HUES64 (cell line): ENCODE results near the gene MCAM.

ENCODE experiments used
- H3K27ac ChIP-seq: 2 replicates; pipeline ENCODE4 v1.7.0; 2013; ENCODE audit warnings: low read depth, low read length, inconsistent platforms
- H3K27me3 ChIP-seq: 2 replicates; pipeline ENCODE4 v1.6.1; 2013; ENCODE audit warnings: mild to moderate bottlenecking, low read length; ENCODE audit not compliant: insufficient read depth
- H3K36me3 ChIP-seq: 2 replicates; pipeline ENCODE4 v1.6.1; 2013; ENCODE audit warnings: mild to moderate bottlenecking, low read length; ENCODE audit not compliant: insufficient read depth
- H3K4me1 ChIP-seq: 2 replicates; pipeline ENCODE4 v1.6.1; 2013; ENCODE audit warnings: mild to moderate bottlenecking, low read length, moderate library complexity; ENCODE audit not compliant: insufficient read depth
- H3K4me3 ChIP-seq: 2 replicates; pipeline ENCODE4 v1.5.1; 2013; ENCODE audit warnings: mild to moderate bottlenecking, low read length, moderate library complexity
- H3K9ac ChIP-seq: 2 replicates; pipeline ENCODE4 v1.6.1; 2013; ENCODE audit warnings: mild to moderate bottlenecking, low read depth, low read length
- H3K9me3 ChIP-seq: 2 replicates; pipeline ENCODE4 v1.6.1; 2013; ENCODE audit warnings: low read depth, low read length; ENCODE audit not compliant: insufficient read depth
- WGBS: fragments of 150-250, 120-280 bp; methylation state at CpG from one replicate; pipeline ENCODE4 v1.1.7; 2013; ENCODE audit warnings: missing lambda C conversion rate; 5-methylcytosine and 5-hydroxymethylcytosine counted together

The MCAM gene

DNA sequence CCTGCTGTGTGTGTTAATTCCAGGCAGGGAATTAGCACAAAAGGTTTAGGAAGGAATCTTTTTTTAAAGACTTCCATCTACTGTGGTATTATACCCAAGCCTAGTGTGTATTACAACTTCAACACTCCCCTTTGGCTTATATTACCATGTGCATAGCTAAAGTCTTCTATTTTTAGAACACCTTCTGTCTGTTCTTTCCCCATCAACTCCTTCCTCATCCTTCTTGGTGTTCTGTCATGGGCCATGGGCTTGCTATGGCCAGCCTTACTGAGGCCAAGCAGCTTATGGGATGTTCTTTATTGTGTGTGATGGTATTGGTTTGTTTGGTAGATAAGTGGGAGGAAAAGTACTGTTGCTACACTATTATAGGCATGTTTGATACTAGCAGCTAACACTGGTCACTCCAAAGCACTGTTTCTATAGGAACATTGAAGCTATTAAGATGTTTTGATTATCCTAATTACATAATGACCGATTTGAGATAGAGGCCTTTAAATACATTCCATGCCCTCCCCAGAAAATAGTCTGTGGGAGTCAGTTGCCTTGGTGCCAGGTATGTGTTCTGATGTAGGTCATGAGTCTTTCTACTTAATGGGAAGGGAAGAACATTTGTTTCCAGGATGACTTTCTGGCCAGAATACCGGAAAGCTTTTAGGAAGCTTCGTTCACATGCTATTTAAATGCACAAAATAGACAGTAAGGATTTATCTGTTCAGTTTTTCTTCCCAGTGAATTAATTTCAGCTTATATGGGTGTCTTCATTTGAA, 16.5 kb downstream of the MCAM start:
- Histone ChIP-seq H3K4me1 (no peaks in the 10 kb centered on the region), H3K4me3 (no peak overlapping the region), H3K27ac (no peak overlapping the region), H3K36me3 (peaks cover 90% of the 10 kb centered on the region), H3K27me3 (no peaks in the 10 kb centered on the region), H3K9ac (no peak overlapping the region), H3K9me3 (no peaks in the 10 kb centered on the region)
- WGBS: 100% methylated on average over 3 of the region's 3 CpGs

DNA sequence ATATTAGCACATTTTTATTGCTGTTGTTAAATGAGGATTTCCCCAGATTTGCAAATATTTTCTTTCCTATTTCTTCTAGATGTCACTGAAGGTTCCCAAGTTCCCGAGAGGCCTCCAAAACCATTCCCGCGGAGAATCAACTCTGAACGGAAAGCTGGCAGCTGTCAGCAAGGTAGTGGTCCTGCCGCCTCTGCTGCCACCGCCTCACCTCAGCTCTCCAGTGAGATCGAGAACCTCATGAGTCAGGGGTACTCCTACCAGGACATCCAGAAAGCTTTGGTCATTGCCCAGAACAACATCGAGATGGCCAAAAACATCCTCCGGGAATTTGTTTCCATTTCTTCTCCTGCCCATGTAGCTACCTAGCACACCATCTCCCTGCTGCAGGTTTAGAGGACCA, 17.5 kb downstream of the MCAM start:
- no peaks in the 10 kb centered on the region for H3K9me3 ChIP-seq
- H3K9ac ChIP-seq: no peak overlapping the region
- H3K27me3 ChIP-seq: no peaks in the 10 kb centered on the region
- H3K4me1 ChIP-seq: no peaks in the 10 kb centered on the region
- 93% methylated on average over 9 of the region's 9 CpGs for WGBS
- no peak overlapping the region for H3K4me3 ChIP-seq
- H3K27ac ChIP-seq: no peak overlapping the region
- H3K36me3 ChIP-seq: peaks cover 93% of the 10 kb centered on the region

DNA sequence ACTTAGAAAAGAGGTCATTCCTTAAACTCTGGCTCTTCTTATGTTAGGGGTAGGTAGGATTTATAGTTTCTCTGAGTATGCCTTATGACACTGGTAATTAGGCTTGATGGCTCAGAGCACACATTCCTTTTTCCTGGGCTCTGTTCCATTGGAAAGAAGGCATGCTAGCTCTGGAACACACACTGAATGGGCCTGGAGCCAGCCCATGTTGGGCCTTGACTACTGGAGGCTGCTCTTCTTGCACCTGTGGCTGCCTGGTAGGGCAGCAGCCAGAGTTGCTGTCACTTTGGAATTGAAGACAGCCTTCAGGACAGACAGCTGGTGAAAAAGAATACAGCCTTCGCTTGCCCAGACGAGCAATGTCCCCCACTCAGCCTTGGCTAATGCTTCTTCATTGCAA, 18.2 kb downstream of the MCAM start:
- Histone ChIP-seq H3K27ac (no peak overlapping the region), H3K36me3 (peaks cover 89% of the 10 kb centered on the region), H3K27me3 (no peaks in the 10 kb centered on the region), H3K4me1 (no peaks in the 10 kb centered on the region), H3K9me3 (no peaks in the 10 kb centered on the region), H3K9ac (no peak overlapping the region), H3K4me3 (no peak overlapping the region)
- WGBS: 89% methylated on average over 2 of the region's 2 CpGs

DNA sequence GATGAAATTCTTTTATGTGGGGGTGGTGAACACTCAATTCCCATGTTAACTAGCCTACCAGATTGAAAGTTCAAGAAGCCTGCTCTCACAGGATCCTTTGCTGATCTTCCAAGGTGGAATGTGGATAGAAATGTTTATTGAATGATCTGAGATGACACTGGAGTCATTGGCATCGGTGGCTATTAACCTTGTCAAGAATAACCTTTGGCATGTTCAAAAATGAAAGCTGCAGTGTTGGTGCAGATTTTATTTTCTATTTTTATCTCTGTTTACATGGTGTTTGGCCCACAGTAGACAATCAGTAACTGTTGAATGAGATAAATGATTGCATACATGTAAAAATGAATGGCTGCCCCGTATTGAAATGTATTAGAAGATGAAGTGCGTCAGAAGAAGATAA, 19.0 kb downstream of the MCAM start:
- H3K27me3 ChIP-seq: no peaks in the 10 kb centered on the region
- no peak overlapping the region for H3K4me3 ChIP-seq
- 94% methylated on average over 3 of the region's 3 CpGs for WGBS
- H3K36me3 ChIP-seq: peaks cover 84% of the 10 kb centered on the region
- no peak overlapping the region for H3K9ac ChIP-seq
- H3K4me1 ChIP-seq: no peaks in the 10 kb centered on the region
- H3K27ac ChIP-seq: no peak overlapping the region
- H3K9me3 ChIP-seq: no peaks in the 10 kb centered on the region

DNA sequence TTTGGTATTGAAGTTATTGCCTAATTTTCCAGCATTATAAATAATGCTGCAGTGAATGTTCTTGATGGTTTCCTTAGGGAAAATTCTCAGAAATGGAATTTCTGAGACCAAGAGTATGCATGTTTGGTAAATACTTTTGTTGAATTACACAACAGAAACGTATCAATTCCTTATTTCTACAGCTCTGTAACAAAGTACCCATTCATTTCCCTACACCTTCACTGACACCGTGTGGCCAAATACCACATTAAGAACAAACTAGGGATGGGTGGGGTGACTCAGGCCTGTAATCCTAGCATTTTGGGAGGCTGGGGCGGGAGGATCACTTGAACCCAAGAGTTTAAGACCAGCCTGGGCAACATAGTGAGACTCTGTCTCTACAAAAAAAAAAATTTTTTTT, 21.8 kb downstream of the MCAM start:
- WGBS: 85% methylated on average over 3 of the region's 3 CpGs
- H3K9ac ChIP-seq: no peak overlapping the region
- H3K4me1 ChIP-seq: no peaks in the 10 kb centered on the region
- H3K36me3 ChIP-seq: peaks cover 70% of the 10 kb centered on the region
- no peak overlapping the region for H3K4me3 ChIP-seq
- peaks cover 4% of the 10 kb centered on the region; the same call in 1 of the 2 replicates for H3K9me3 ChIP-seq
- H3K27me3 ChIP-seq: no peaks in the 10 kb centered on the region
- H3K27ac ChIP-seq: no peak overlapping the region

DNA sequence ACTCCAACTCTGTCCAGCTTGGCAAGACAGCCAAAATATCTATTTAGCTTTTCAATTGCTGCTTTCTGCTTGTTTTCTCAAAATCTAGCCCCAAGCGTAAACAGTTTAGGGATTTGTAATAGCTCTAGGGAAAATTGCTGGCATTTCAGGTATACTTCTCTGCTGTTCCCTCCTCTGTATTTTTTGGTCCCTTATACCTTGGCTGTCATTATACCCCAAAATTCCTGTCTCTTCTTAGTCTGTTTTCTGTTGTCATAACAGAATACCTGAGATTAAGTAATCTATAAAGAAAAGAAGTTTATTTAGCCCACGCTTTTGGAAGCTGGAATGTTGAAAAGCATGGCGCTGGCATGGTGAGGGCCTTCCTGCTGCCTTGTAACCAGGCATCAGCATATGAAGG, 23.5 kb downstream of the MCAM start:
- Histone ChIP-seq H3K4me1 (no peaks in the 10 kb centered on the region), H3K4me3 (no peak overlapping the region), H3K36me3 (peaks cover 66% of the 10 kb centered on the region), H3K27me3 (no peaks in the 10 kb centered on the region), H3K9me3 (peaks cover 4% of the 10 kb centered on the region; the same call in 1 of the 2 replicates), H3K27ac (no peak overlapping the region), H3K9ac (no peak overlapping the region)
- WGBS: 94% methylated on average over 3 of the region's 3 CpGs

DNA sequence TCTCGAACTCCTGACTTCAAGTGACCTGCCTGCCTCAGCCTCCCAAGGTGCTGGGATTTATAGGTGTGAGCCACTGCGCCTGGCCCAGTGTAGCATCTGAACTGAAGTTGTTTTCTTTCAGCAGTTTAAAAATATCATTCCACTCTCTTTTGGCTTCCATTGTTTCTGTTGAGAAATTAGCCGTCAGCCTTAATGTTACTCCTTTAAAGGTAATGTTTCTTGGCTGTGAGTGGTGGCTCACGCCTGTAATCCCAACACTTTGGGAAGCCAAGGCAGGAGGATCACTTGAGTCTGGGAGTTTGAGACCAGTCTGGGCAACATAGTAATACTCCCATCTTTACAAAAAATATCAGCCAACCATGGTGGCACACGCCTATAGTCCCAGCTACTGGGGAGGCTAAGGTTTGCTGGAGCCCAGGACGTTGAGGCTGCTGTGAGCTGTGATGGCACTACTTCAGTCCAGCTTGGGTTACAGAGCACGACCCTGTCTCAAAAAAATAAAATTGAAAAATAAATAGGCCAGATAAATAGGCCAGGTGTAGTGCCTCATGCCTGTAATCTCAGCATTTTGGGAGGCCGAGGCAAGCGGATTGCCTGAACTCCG, 25.9 kb downstream of the MCAM start:
- Histone ChIP-seq H3K9ac (no peak overlapping the region), H3K27ac (no peak overlapping the region), H3K4me3 (no peak overlapping the region), H3K36me3 (peaks cover 66% of the 10 kb centered on the region), H3K4me1 (no peaks in the 10 kb centered on the region), H3K9me3 (peaks cover 4% of the 10 kb centered on the region; the same call in 1 of the 2 replicates), H3K27me3 (no peaks in the 10 kb centered on the region)
- WGBS: 96% methylated on average over 10 of the region's 10 CpGs

DNA sequence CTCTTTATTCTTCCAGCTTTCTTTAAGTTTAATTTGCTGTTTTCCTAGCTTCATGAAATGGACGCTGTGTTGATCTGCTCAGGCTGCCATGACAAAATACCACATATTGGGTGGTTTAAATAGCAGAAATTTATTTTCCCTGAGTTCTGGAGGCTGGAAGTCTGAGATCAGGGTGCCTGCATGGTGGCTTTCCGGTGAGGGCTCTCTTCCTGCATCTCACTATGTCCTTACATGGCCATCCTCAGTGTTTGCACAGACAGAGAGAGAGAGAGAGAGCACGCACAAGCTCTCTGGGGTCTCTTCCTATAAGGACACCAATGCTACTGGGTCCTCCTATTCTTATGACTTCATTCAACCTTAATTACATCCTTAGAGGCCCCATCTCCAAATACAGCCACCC, 28.7 kb downstream of the MCAM start:
- H3K27me3 ChIP-seq: no peaks in the 10 kb centered on the region
- 86% methylated on average over 3 of the region's 3 CpGs for WGBS
- peaks cover 65% of the 10 kb centered on the region for H3K36me3 ChIP-seq
- peaks cover 4% of the 10 kb centered on the region; the same call in 1 of the 2 replicates for H3K9me3 ChIP-seq
- no peak overlapping the region for H3K27ac ChIP-seq
- no peaks in the 10 kb centered on the region for H3K4me1 ChIP-seq
- no peak overlapping the region for H3K9ac ChIP-seq
- H3K4me3 ChIP-seq: no peak overlapping the region

DNA sequence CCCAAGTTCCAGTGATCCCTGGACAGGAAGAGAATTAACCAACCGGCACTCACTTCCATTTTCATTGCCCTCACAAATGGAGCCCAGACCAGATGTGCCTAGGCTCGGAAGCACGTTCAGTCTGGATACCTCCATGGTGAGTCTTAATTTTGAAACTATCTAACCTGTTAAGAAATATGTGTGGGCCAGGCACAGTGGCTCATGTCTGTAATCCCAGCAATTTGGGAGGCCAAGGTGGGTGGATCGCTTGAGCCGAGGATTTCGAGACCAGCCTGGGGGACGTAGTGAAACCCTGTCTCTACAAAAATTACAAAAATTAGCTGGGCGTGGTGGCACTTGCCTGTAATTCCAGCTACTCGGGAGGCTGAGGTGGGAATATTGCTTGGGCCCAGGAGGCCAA, 31.5 kb downstream of the MCAM start:
- Histone ChIP-seq H3K9ac (no peak overlapping the region), H3K4me3 (no peak overlapping the region), H3K9me3 (no peaks in the 10 kb centered on the region), H3K36me3 (peaks cover 55% of the 10 kb centered on the region), H3K27ac (no peak overlapping the region), H3K27me3 (no peaks in the 10 kb centered on the region), H3K4me1 (no peaks in the 10 kb centered on the region)
- WGBS: 95% methylated on average over 9 of the region's 9 CpGs

DNA sequence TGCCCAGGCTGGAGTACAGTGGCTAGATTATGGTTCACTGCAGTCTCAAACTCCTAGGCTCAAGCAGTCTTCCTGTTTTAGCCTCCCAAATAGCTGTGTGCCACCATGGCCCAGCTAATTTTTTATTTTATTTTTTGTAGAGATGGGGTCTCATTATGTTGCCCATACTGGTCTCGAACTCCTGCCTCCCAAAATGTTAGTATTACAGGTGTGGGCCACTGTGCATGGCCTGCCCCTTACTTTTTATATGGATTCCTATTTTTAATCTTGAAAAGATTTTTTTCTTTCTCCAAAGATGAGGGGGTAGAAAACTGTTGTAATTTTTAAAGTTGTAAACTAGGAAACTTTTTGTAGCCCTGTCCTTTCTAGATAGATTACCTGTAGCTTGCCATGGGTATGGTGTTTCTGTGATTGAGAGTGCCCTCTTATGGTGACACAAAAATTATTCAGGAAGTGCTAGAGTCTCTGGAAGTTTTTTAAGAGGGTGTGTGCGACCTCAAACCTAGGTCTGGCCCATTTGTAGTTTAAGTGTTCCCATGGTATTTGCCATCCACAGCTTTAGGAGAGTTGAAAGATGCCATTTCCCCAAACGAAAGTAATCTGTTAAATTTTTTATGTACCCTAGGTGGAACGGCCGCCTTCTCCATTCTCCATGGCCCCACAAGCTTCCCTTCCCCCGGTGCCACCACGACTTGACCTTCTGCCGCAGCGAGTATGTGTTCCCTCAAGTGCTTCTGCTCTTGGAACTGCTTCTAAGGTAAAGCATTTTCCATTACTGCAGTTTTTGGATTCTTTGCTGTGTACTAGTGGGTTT, 32.4 kb downstream of the MCAM start:
- H3K9ac ChIP-seq: no peak overlapping the region
- no peak overlapping the region for H3K4me3 ChIP-seq
- 94% methylated on average over 9 of the region's 9 CpGs for WGBS
- no peaks in the 10 kb centered on the region for H3K27me3 ChIP-seq
- H3K27ac ChIP-seq: no peak overlapping the region
- no peaks in the 10 kb centered on the region for H3K4me1 ChIP-seq
- H3K36me3 ChIP-seq: peaks cover 61% of the 10 kb centered on the region
- H3K9me3 ChIP-seq: no peaks in the 10 kb centered on the region

DNA sequence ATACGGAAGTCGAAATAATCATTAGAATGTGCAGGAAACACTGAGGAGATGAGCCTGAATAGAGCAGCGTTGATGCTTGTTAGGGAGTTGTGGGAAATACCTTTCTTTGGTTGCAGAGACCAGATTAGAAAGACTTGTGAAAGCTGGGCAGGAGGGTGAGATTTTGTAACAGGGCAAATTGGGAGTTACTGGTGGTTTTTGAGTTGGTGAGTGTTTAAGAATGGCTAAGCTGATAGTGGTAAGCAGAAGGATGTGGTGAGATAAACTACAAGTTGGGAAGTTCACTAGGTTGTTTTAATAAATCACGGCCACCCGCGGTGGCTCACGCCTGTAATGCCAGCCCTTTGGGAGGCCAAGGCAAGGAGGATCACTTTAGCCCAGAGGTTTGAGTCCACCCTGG, 34.4 kb downstream of the MCAM start:
- 93% methylated on average over 7 of the region's 7 CpGs for WGBS
- no peak overlapping the region for H3K9ac ChIP-seq
- no peaks in the 10 kb centered on the region for H3K27me3 ChIP-seq
- H3K36me3 ChIP-seq: peaks cover 61% of the 10 kb centered on the region
- H3K9me3 ChIP-seq: no peaks in the 10 kb centered on the region
- no peak overlapping the region for H3K27ac ChIP-seq
- no peak overlapping the region for H3K4me3 ChIP-seq
- H3K4me1 ChIP-seq: no peaks in the 10 kb centered on the region
